ENCODE data around the gene BMAL1. TPM values are rescaled to one million over a fixed set of nuclear protein-coding genes. Genes with fewer than 3 reads are reported as not detected.
A peak's percentile ranks its signal among the peaks of the same experiment; 100 is the strongest.

BMAL1 gene
- total RNA-seq, 1 experiment from 2014 or later, result 3.8 TPM

- no peak for DNase-seq
- H3K4me3 ChIP-seq (ENCODE audit: insufficient read depth, low read depth, low read length), result no peak overlapping the region
- no peaks in the 10 kb centered on the region for H3K27me3 ChIP-seq (ENCODE audit: control insufficient read depth, insufficient read depth, low read length)
- no peaks in the 10 kb centered on the region for H3K36me3 ChIP-seq (replicated peaks; ENCODE audit: control insufficient read depth, insufficient read depth, low read length)
Observed at GRCh38 chr11:13310443-13310842, 32.9 kb downstream of the BMAL1 start.

DNA sequence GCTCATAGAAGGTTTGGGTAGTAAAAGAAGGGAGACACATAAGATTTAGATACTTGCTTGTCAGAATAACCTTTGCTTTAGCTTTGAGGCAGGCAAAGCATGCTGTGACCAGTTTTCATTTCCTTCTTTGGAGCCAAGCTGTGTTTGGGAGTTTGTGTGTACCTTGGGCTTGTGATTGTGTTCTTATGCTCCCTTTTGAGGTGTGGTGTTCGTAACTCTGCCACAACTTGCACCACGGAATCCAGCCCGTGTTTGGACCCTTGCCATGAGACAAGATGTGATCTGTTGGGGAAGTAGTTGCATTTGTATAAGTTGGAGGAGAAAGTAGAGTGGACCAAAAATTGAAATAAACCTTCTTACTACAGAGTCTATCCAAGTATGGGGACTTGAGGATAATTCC lies 34.0 kb downstream of the BMAL1 start:
- Histone ChIP-seq H3K4me3 (ENCODE audit: insufficient read depth, low read depth, low read length) (no peak overlapping the region), H3K27me3 (ENCODE audit: control insufficient read depth, insufficient read depth, low read length) (no peaks in the 10 kb centered on the region), H3K36me3 (replicated peaks; ENCODE audit: control insufficient read depth, insufficient read depth, low read length) (no peaks in the 10 kb centered on the region)
- no peak for DNase-seq

DNA sequence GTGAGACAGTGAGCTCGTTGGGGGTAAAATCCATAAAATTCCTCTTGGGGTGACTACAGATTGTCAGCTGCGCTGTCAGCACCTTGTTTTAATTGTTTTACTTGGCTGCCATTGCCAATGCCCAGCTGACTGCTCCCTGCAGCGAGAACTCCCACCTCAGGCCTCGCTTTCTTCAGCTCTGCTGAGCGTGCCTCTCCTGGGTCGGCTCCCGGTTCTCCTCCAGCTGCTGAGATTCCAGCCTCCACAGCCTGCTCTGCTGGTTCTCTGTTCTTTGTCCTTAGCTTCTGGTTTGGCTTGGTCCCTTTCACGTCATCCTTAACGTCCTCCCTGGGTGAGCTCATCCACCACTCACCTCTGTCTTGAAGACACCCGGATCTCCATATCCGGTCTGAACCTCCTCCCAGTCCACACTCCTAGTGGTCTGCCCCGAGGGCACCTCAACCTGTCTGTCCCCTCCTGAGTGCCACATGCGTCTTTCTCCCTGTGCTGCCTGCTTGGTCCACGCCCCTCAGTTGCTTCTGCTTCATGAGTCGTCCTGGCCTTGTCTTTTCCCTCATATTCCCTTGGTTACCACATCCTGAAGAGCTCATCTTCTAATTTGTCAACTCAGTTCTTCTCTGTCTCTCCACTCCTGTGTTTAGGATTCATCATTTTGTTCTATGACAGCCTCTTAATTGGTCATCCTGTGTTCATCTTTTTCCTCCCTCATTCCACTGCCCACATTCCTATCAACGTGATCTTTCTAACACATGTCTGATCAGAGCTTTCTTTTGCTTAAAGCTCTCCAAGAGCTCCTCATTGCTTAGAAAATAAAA lies 35.6 kb downstream of the BMAL1 start:
- H3K4me3 ChIP-seq (ENCODE audit: insufficient read depth, low read depth, low read length), result no peak overlapping the region
- H3K36me3 ChIP-seq (replicated peaks; ENCODE audit: control insufficient read depth, insufficient read depth, low read length), result no peaks in the 10 kb centered on the region
- no peaks in the 10 kb centered on the region for H3K27me3 ChIP-seq (ENCODE audit: control insufficient read depth, insufficient read depth, low read length)
- DNase-seq, result no peak

DNA sequence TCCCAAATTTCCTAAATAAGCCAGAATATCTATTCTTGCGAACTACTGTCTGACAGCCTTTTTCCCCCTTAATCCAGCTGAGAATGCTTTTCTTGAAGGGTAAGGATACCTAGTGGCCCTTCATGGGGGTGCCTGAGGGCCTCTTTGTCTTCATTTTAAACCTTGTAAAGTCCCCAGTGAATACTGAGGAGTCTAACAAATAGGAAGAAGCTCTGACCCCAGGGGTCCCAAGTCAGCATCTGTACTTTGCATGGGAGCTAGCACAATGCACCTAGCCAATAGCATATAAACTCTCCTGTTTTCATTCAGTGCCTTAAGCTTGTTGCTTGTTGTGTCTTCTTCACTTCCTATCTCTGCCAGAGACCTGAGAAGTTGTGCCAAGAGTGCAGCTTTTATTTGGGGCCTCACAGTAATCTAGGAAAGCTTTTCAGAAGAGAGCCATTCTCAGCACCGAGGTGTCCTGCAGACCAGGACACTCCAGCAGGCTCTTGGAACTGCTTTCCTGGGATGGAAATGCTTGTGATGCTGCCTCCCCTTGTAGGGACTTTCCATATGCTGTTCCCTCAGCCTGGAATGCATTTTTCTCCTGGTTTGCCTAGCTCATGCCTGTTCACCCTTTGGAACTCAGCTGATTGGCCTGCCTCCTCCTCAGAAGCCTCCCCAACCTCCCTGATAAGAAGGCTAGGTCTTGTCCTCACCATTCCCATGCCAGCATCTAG lies 37.2 kb downstream of the BMAL1 start:
- Histone ChIP-seq H3K27me3 (ENCODE audit: control insufficient read depth, insufficient read depth, low read length) (no peaks in the 10 kb centered on the region), H3K36me3 (replicated peaks; ENCODE audit: control insufficient read depth, insufficient read depth, low read length) (no peaks in the 10 kb centered on the region), H3K4me3 (ENCODE audit: insufficient read depth, low read depth, low read length) (no peak overlapping the region)
- peak; percentile 43 for DNase-seq

DNA sequence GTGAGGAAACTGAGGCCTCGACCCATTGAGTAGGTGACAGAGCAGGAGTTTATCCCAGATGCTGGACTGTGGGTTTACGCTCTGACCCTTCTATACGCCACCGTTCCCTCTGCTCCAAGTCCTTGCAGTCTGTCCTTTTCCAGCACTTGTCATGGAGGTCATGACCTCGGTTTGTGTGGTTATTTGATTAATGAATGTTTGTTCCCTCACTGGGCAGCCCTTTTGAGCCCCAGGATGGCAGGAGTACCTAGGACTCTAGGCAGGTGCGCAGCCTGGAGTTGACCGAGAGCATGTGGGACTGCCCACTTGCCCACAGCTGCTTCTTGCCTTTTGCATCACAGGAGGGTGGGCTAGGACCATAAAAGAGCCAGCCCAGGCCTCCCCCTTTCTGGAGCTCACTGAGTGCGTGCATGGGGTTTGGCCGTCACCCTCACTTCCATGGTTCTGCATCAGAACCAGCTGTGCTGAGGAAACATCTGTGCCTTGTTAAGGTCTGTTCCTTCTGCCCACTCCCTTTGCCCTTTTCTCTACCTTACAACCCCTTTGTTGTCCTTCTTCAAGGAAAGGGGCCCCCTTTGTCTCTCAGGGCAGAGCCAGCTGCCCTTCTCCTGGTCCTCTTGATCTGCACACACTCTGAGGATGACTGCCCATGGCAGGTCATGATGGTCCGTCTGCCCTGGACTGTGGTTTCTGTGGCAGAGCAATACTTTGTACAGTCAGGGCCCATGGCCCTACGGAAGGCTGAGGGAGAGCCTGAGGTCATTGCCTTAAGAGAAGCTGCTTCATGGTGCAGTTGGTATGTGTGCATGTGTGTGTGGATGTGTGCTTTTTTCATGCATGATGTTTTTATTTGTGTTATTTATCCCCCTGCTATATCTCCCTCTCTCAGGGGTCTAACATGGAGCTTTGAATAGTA lies 38.2 kb downstream of the BMAL1 start:
- Histone ChIP-seq H3K27me3 (ENCODE audit: control insufficient read depth, insufficient read depth, low read length) (no peaks in the 10 kb centered on the region), H3K36me3 (replicated peaks; ENCODE audit: control insufficient read depth, insufficient read depth, low read length) (no peaks in the 10 kb centered on the region), H3K4me3 (ENCODE audit: insufficient read depth, low read depth, low read length) (no peak overlapping the region)
- no peak for DNase-seq

DNA sequence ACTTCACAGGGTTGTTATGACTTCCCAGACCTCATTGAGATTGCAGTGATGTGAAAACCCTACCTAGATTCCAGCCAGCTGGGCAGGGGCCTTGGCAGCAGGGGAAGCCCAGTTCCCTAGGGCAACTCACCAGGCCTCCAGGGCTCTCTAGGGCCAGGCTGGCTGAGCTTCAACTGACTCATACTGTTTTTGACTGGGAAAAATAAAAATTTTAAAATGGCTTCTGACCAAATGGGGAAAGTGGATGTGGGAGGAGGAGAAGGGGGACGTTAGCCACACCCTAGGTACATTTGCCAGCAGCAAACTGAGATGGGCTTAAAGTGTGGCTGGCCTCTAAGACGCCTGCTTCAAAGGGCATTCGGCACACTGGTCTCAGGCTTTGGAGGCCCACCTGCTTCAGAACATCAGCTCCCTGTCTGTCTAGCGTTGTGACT lies 39.0 kb downstream of the BMAL1 start:
- H3K27me3 ChIP-seq (ENCODE audit: control insufficient read depth, insufficient read depth, low read length), result no peaks in the 10 kb centered on the region
- no peaks in the 10 kb centered on the region for H3K36me3 ChIP-seq (replicated peaks; ENCODE audit: control insufficient read depth, insufficient read depth, low read length)
- no peak overlapping the region for H3K4me3 ChIP-seq (ENCODE audit: insufficient read depth, low read depth, low read length)
- no peak for DNase-seq

- H3K36me3 ChIP-seq (replicated peaks; ENCODE audit: control insufficient read depth, insufficient read depth, low read length), result no peaks in the 10 kb centered on the region
- no peak overlapping the region for H3K4me3 ChIP-seq (ENCODE audit: insufficient read depth, low read depth, low read length)
- DNase-seq, result no peak
- no peaks in the 10 kb centered on the region for H3K27me3 ChIP-seq (ENCODE audit: control insufficient read depth, insufficient read depth, low read length)
Observed at GRCh38 chr11:13317293-13318080, 39.9 kb downstream of the BMAL1 start.

- Histone ChIP-seq H3K36me3 (replicated peaks; ENCODE audit: control insufficient read depth, insufficient read depth, low read length) (no peaks in the 10 kb centered on the region), H3K4me3 (ENCODE audit: insufficient read depth, low read depth, low read length) (no peak overlapping the region)
- DNase-seq, result no peak
Observed at GRCh38 chr11:13318498-13319295, 41.1 kb downstream of the BMAL1 start.

DNA sequence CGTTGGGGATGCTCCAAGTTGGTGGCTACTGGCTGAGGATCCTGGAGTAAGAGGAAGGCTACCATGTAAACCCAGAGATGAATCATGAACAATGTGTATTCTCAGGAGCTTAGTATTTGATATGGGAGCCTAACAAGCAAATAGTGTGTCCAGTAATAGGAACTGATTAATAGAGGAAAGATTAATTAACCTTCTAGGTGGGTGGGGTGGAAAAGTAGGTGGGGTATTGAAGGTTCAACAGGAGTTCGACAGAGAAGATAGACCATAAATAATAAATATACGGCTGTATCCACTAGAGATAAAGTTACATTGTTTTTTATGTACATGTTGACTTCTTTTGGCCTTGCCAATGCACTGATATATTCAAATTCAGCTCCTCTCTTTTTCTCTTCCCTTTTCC lies 43.1 kb downstream of the BMAL1 start:
- Histone ChIP-seq H3K27me3 (ENCODE audit: control insufficient read depth, insufficient read depth, low read length) (no peaks in the 10 kb centered on the region), H3K4me3 (ENCODE audit: insufficient read depth, low read depth, low read length) (no peak overlapping the region), H3K36me3 (replicated peaks; ENCODE audit: control insufficient read depth, insufficient read depth, low read length) (no peaks in the 10 kb centered on the region)
- no peak for DNase-seq

More at GRCh38 chr11:13318498-13319295, 41.1 kb downstream of the BMAL1 start:
- H3K27me3 ChIP-seq (ENCODE audit: control insufficient read depth, insufficient read depth, low read length), result no peaks in the 10 kb centered on the region

- no peaks in the 10 kb centered on the region for H3K36me3 ChIP-seq (replicated peaks; ENCODE audit: control insufficient read depth, insufficient read depth, low read length)
- no peak for DNase-seq
- no peaks in the 10 kb centered on the region for H3K27me3 ChIP-seq (ENCODE audit: control insufficient read depth, insufficient read depth, low read length)
- no peak overlapping the region for H3K4me3 ChIP-seq (ENCODE audit: insufficient read depth, low read depth, low read length)
Observed at GRCh38 chr11:13321431-13321830, 43.8 kb downstream of the BMAL1 start.

DNA sequence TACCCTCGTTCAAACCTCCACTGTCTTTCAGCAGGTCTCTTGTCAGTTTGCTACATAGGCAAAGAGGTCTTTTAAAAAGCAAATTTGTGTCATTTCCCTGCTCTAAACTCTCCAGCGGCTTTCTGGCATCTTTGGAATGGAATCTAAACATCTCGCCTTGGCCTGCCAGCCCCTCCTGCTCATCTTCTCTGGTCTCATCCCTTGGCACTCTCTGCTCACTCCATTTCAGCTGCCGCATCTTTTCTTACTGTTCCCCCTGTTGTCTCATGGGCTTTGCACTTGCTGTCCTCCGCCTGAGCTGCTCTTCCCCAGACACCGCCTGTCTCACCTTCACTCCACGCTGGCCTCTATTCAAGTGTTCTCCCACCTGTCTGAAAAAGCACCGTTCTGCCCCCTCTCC lies 46.6 kb downstream of the BMAL1 start:
- Histone ChIP-seq H3K27me3 (ENCODE audit: control insufficient read depth, insufficient read depth, low read length) (no peaks in the 10 kb centered on the region), H3K36me3 (replicated peaks; ENCODE audit: control insufficient read depth, insufficient read depth, low read length) (no peaks in the 10 kb centered on the region), H3K4me3 (ENCODE audit: insufficient read depth, low read depth, low read length) (no peak overlapping the region)
- DNase-seq, result no peak

GRCh38 chr11:13324709-13325108 lies 47.1 kb downstream of the BMAL1 start:
- Histone ChIP-seq H3K4me3 (ENCODE audit: insufficient read depth, low read depth, low read length) (no peak overlapping the region), H3K36me3 (replicated peaks; ENCODE audit: control insufficient read depth, insufficient read depth, low read length) (no peaks in the 10 kb centered on the region), H3K27me3 (ENCODE audit: control insufficient read depth, insufficient read depth, low read length) (no peaks in the 10 kb centered on the region)
- no peak for DNase-seq

DNA sequence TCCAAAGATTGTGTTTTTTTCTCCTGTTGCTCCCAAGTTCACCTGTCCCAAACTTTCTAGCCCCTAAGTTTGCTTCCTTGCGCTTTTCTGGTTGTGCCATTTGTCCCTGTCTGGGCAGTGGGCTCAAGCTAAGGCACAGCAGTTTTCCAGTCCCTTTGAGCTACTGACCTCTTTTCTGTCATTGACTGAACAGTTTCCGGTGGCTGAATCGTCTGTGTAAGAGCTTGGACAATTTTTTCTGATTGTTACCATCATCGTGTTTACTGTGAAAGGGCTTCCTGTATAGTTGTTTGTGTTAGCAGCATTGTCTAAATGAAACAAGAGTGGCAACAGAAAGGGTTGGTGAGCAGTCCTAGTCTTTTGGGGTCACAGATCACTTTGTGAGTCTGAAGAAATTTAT lies 49.8 kb downstream of the BMAL1 start:
- Histone ChIP-seq H3K36me3 (replicated peaks; ENCODE audit: control insufficient read depth, insufficient read depth, low read length) (no peaks in the 10 kb centered on the region), H3K4me3 (ENCODE audit: insufficient read depth, low read depth, low read length) (no peak overlapping the region), H3K27me3 (ENCODE audit: control insufficient read depth, insufficient read depth, low read length) (no peaks in the 10 kb centered on the region)
- DNase-seq, result no peak
